Thyroid gland (tissue), 4 donors: ENCODE results near the gene CCDC106. TPM values are rescaled to one million over a fixed set of nuclear protein-coding genes. Genes with fewer than 3 reads are reported as not detected.

Source experiments
- DNase-seq, 2 donors: peaks; one replicate each; pipeline ENCODE4 v3.0.0-alpha.2; 2019
- H3K27ac ChIP-seq, 3 donors: fragments of 200-600 bp; sonication (generic); 1 replicate in 2 of 3; 2 replicates in 1 of 3; pipeline ENCODE4 v1.5.1; 2016 to 2019; ENCODE audit warnings: mild to moderate bottlenecking in 1 of 3, moderate library complexity in 1 of 3
- H3K27me3 ChIP-seq: fragments of 200-600 bp; sonication (generic); one replicate; pipeline ENCODE4 v1.5.1; 2019
- H3K36me3 ChIP-seq, 2 donors: fragments of 200-600 bp; sonication (generic); one replicate each; pipeline ENCODE4 v1.5.1; 2016 to 2019
- H3K4me1 ChIP-seq, 2 donors: fragments of 200-600 bp; sonication (generic); one replicate each; pipeline ENCODE4 v1.5.1; 2017 to 2019
- H3K4me3 ChIP-seq, 3 donors: fragments of 200-600 bp; sonication (generic); replicated peaks in 1 of 3; 1 replicate in 2 of 3; 2 replicates in 1 of 3; pipeline ENCODE4 v1.5.1; 2016; ENCODE audit warnings: mild to moderate bottlenecking in 1 of 3
- H3K9me3 ChIP-seq: fragments of 200-600 bp; sonication (generic); one replicate; pipeline ENCODE4 v1.5.1; 2017
- POLR2A ChIP-seq, 2 donors: fragments of 450-650 bp; IDR thresholded peaks; one replicate each; pipeline ENCODE4 v1.6.1; 2017; ENCODE audit warnings: antibody characterized with exemption in 2 of 2, mild to moderate bottlenecking in 2 of 2, moderate library complexity in 1 of 2
- WGBS, 2 donors: methylation state at CpG; one replicate each; pipeline ENCODE4 v1.1.5; 2017; 5-methylcytosine and 5-hydroxymethylcytosine counted together
- intact Hi-C: fragments of 100-400 bp; cut with DNase I; formaldehyde crosslinking; loops from one replicate; pipeline ENCODE4 v1.15.1; 2023
- total RNA-seq, 4 donors: library from RNA; depleted of rRNA; stranded (reverse); fragments of >200 nt; gene quantifications; one replicate each; pipeline ENCODE4 v1.2.3, GENCODE V29; 2016
- TF ChIP-seq, protein P1 (sequence below), 6 experiments: fragments of 200-600 bp in 3 of 6; fragments of 450-650 bp in 3 of 6; sonication (generic) in 3 of 6; IDR thresholded peaks; one replicate each; pipeline ENCODE4 v1.5.1; 2016 to 2019; ENCODE audit warnings: antibody characterized with exemption in 6 of 6, mild to moderate bottlenecking in 2 of 6, inconsistent platforms in 1 of 6, moderate library complexity in 1 of 6

CCDC106 gene
- total RNA-seq, 4 donors from 2014 or later: 11.2 to 23.2 (median 20.7) TPM

DNA sequence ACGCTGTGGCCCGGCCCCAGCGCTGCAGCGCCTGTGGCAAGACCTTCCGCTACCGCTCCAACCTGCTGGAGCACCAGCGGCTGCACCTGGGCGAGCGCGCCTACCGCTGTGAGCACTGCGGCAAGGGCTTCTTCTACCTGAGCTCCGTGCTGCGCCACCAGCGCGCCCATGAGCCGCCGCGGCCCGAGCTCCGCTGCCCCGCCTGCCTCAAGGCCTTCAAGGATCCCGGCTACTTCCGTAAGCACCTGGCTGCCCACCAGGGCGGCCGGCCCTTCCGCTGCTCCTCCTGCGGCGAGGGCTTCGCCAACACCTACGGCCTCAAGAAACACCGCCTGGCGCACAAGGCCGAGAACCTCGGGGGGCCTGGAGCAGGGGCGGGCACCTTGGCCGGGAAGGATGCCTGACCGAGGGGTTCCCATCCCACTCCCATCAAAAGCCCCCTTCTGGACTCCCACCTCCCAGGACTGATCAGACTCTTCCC, 31.6 kb upstream of the CCDC106 start:
- no peak for DNase-seq
- WGBS, 2 donors: 97 to 98% methylated on average over 19 to 30 of the region's 38 CpGs
- Histone ChIP-seq H3K4me1 (no peaks in the 10 kb centered on the region), H3K4me3 (no peak overlapping the region), H3K27ac (no peak overlapping the region), H3K36me3 (peaks cover 15 to 28% of the 10 kb centered on the region in 2 donors), H3K9me3 (no peaks in the 10 kb centered on the region), H3K27me3 (no peaks in the 10 kb centered on the region)
- intact Hi-C loops: no loop called here
- TF ChIP-seq, protein P1, sequence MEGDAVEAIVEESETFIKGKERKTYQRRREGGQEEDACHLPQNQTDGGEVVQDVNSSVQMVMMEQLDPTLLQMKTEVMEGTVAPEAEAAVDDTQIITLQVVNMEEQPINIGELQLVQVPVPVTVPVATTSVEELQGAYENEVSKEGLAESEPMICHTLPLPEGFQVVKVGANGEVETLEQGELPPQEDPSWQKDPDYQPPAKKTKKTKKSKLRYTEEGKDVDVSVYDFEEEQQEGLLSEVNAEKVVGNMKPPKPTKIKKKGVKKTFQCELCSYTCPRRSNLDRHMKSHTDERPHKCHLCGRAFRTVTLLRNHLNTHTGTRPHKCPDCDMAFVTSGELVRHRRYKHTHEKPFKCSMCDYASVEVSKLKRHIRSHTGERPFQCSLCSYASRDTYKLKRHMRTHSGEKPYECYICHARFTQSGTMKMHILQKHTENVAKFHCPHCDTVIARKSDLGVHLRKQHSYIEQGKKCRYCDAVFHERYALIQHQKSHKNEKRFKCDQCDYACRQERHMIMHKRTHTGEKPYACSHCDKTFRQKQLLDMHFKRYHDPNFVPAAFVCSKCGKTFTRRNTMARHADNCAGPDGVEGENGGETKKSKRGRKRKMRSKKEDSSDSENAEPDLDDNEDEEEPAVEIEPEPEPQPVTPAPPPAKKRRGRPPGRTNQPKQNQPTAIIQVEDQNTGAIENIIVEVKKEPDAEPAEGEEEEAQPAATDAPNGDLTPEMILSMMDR (IDR thresholded peaks at IDR 0.05): no peak

DNA sequence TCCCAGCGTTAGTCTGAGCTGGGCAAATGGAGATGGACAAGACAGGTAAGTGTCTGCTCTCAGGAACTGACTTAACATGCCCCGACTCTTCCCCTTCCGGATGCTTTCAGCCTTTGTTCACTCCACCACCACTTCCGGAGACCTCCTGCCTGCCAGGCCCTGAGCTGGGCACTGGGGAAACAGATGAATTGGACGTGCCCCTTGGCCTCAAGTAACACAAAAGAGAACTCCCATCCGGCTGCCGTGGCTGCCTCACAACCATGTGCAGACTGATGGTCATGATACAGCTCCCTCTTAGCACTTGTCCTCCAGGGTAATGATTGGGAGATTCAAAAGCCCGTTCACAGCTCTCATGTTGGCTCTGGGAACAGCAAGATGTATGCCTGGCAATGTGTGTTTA, 30.6 kb upstream of the CCDC106 start:
- no peak for DNase-seq
- WGBS, 2 donors: 90 to 97% methylated on average over 8 of the region's 8 CpGs
- no peak overlapping the region for H3K4me3 ChIP-seq
- no peaks in the 10 kb centered on the region for H3K27me3 ChIP-seq
- TF ChIP-seq, protein P1 (IDR thresholded peaks at IDR 0.05): no peak
- no peak for TF ChIP-seq POLR2A (IDR thresholded peaks at IDR 0.05)
- H3K9me3 ChIP-seq: no peaks in the 10 kb centered on the region
- H3K27ac ChIP-seq: no peak overlapping the region
- intact Hi-C loops: no loop called here
- peaks cover 15 to 28% of the 10 kb centered on the region in 2 donors for H3K36me3 ChIP-seq
- no peaks in the 10 kb centered on the region for H3K4me1 ChIP-seq

DNA sequence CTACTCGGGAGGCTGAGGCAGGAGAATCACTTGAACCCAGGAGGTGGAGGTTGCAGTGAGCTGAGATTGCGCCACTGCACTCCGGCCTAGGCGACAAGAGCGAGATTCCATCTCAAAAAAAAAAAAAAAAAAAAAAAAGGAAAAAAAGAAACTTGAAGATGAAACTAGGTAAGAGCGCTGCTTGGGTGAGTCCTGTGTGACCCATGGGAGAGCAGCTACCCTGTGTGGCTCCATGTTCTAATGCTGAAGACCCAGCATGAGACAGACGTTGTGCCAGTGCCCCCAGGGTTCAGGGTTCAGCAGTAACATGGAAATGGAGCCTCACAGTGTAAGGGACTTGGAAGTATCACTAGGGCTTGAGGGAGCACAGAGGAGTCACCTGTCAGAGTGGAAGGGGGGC, 29.6 kb upstream of the CCDC106 start:
- H3K27ac ChIP-seq: no peak overlapping the region
- H3K36me3 ChIP-seq: peaks cover 15 to 28% of the 10 kb centered on the region in 2 donors
- intact Hi-C loops: no loop called here
- H3K27me3 ChIP-seq: no peaks in the 10 kb centered on the region
- TF ChIP-seq, protein P1 (IDR thresholded peaks at IDR 0.05): no peak
- TF ChIP-seq POLR2A (IDR thresholded peaks at IDR 0.05): no peak
- WGBS, 2 donors: 92 to 94% methylated on average over 7 of the region's 7 CpGs
- no peak overlapping the region for H3K4me3 ChIP-seq
- H3K4me1 ChIP-seq: no peaks in the 10 kb centered on the region
- DNase-seq: no peak
- H3K9me3 ChIP-seq: no peaks in the 10 kb centered on the region

DNA sequence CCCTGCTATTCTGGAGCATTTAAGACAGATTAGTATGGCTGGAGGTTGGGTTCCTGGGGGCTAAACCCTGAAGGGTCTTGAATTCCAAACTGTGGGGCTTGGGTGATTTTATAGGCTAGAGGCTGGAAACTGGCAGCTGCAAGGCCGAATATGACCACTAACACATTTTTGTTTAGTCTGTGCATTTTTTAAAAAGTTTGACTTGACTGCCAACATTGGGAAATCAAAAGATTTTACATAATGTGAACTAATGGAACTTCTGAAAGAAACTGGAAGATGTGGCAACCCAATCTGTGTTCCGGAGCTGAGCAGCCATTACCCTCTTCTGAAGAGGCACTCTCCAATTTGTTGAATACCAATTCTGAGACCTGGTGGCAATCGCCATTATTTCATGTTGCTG, 28.7 kb upstream of the CCDC106 start:
- TF ChIP-seq, protein P1 (IDR thresholded peaks at IDR 0.05): no peak
- intact Hi-C loops: no loop called here
- Histone ChIP-seq H3K4me1 (no peaks in the 10 kb centered on the region), H3K9me3 (no peaks in the 10 kb centered on the region), H3K4me3 (no peak overlapping the region), H3K27me3 (no peaks in the 10 kb centered on the region), H3K27ac (no peak overlapping the region), H3K36me3 (peaks cover 15 to 26% of the 10 kb centered on the region in 2 donors)
- WGBS, 2 donors: 84 to 90% methylated on average over 3 of the region's 3 CpGs
- no peak for DNase-seq

DNA sequence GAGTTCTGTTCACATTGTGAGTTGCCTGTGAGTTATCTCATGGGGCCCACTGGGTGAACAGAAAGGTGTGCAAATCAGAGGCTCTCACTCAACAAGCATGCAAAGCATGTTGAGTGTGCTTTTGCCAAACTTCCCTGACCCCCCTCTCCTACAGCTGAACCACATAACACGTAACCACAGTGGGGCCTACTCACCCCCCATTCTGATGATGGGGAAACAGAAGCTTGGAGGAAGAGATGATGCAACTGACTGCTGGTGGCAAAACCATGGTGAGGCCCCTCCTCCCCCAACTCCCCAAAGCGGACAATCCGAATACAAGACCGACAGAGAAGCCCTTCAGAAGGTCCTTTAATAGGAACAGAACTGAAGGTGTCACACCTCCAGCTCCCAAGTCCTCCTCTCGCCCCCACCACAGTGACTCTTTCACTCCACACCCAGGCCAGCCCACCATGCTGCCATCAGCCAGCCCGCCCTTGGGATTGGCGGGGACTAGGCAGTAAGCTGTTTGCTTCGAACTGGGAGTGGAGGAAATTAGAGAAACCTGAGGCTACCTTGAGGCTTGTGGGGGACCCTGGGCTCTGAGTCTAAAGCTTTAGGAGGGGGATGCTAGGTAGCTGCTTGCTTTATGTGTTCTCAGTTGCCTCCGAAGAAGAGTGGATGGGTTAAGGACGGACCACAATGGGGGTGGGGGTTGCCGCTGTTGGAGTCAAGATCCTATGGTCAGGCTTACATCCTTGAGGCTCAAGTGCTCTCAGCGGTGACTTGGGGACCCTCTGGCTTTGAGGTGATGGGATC, 27.4 kb upstream of the CCDC106 start:
- no peak for TF ChIP-seq POLR2A (IDR thresholded peaks at IDR 0.05)
- TF ChIP-seq, protein P1 (IDR thresholded peaks at IDR 0.05): no peak
- DNase-seq: no peak
- peaks cover 10 to 21% of the 10 kb centered on the region in 2 donors for H3K36me3 ChIP-seq
- H3K4me1 ChIP-seq: peaks cover 0 to 5% of the 10 kb centered on the region in 2 donors
- no peaks in the 10 kb centered on the region for H3K27me3 ChIP-seq
- H3K9me3 ChIP-seq: no peaks in the 10 kb centered on the region
- intact Hi-C loops: loop anchor here (10.0 kb wide), 1 partner anchor 476 kb away; the partner anchor contains the start of gene TNNT1
- H3K4me3 ChIP-seq: no peak overlapping the region
- WGBS, 2 donors: 94% methylated on average over 12 of the region's 12 CpGs
- no peak overlapping the region for H3K27ac ChIP-seq
